Thoracic aorta endothelial cell (primary cell): ENCODE measurements around the gene GAPDH. TPM values are rescaled to one million over a fixed set of nuclear protein-coding genes. Genes with fewer than 3 reads are reported as not detected.
A peak's percentile ranks its signal among the peaks of the same experiment; 100 is the strongest.

Experiments used
- small RNA-seq: library from RNA; depleted of rRNA; stranded (forward); fragments of <200 nt; gene quantifications from one replicate; pipeline ENCODE3, GENCODE V24; 2012
- total RNA-seq: library from RNA; depleted of rRNA; stranded (reverse); fragments of >200 nt; gene quantifications from 2 replicates; pipeline ENCODE4 v1.2.3, GENCODE V29; 2012

GAPDH gene
- total RNA-seq: 6,676 and 6,710 TPM in 2 replicates

DNA sequence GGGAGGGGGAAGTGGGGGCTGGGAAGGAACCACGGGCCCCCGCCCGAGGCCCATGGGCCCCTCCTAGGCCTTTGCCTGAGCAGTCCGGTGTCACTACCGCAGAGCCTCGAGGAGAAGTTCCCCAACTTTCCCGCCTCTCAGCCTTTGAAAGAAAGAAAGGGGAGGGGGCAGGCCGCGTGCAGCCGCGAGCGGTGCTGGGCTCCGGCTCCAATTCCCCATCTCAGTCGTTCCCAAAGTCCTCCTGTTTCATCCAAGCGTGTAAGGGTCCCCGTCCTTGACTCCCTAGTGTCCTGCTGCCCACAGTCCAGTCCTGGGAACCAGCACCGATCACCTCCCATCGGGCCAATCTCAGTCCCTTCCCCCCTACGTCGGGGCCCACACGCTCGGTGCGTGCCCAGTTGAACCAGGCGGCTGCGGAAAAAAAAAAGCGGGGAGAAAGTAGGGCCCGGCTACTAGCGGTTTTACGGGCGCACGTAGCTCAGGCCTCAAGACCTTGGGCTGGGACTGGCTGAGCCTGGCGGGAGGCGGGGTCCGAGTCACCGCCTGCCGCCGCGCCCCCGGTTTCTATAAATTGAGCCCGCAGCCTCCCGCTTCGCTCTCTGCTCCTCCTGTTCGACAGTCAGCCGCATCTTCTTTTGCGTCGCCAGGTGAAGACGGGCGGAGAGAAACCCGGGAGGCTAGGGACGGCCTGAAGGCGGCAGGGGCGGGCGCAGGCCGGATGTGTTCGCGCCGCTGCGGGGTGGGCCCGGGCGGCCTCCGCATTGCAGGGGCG lies at the start of gene GAPDH:
Gene GAPDH, plus strand, starts transcription at position 595 of the 772 bp plus-strand sequence. CDS start 316 bp downstream, outside the sequence.

DNA sequence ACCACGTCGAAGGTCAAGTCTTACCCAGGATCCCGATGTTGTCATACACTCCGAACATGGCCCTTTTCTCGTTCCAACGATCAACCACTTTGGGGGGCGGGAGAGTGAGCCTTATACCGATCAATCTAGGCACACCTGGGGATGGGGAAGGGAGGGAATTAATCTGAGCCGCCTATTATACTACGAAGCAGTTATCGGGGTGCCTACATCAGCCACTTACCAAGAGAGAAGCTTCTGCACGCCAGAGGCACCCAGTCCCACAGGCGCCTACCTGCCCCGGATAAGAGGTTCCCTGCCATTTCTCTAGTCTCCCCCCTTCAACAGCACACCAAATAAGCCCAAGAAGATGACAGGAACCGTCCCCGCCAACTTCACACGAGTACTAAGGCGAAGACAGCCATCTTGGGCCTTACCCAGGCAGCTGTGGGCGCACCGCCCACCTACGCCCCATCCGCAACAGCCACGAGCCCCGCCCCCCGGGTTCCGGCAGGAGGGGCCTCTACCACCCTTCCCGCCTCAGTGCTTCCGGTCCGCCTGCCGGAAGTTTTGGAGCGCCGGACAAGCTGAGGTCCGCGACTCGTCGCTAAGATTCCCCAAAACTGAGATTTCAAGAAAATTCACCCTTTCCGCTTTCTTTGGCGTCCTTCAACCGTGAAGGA lies 41.4 kb upstream of the GAPDH start, which contains the start of gene MRPL51:
Gene MRPL51, minus strand, starts transcription at position 425 of the 659 bp plus-strand sequence. Its CDS starts 126 bp downstream, at position 299.

DNA sequence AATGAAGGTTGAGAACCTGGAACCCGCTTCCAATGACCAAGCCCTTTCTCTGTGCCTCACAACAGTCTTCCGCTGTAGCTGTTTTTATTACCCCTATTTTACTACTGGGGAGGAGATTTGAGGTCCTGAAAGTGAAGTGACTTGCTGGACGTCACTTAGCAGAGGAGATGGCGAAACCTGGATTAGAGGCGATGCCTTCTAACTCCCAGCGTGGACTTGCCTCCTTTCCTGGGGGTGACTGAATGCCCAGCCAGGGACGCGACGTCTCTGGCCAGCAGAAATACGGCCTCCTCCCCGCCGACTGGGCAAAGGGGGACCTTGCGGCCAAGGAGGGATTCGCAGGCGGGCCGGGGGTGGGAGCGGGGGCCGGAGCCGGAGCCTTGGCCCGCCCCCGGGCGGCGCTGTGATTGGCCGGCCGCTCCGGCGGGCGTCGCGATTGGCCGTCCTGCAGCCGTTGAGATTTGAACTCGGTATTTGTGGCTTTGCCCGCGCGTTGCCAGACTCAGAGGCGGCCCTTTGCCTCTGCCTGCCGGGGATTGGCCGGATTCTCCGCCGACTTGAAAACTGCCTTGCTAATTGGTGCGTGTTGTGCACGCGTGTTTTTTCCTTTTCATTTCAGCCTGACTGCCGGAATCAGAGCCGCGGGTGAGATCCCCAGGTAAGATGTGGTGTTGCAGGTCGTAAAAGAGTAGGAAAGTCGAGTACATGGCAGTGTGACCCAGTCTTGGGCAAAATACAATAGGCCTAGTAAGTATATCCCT lies 40.6 kb upstream of the GAPDH start, which contains the start of gene NCAPD2:
Gene NCAPD2, plus strand, starts transcription at position 606 of the 761 bp plus-strand sequence. CDS start 997 bp downstream, outside the sequence.

Small RNA genes within 50 kb of the gene (small RNA-seq; reads per million reads assigned to genes)
- gene SCARNA11: 31.5 reads per million, percentile 97 among the genes with 10 or more reads in this experiment

Other genes with a start within 250 kb of the GAPDH start
- gene PLEKHG6, start 223.8 kb upstream of the GAPDH start, total RNA-seq: 0.07 TPM in 1 of 2 replicates, not detected in the other
- 132 and 141 TPM in 2 replicates for gene TNFRSF1A, start 192.4 kb upstream of the GAPDH start, total RNA-seq
- 0.22 TPM in 1 of 2 replicates, not detected in the other for gene SCNN1A, start 159.0 kb upstream of the GAPDH start, total RNA-seq
- gene LTBR, start 150.4 kb upstream of the GAPDH start, total RNA-seq: 81.8 and 82.4 TPM in 2 replicates
- not detected in 2 replicates for gene CD27, start 89.6 kb upstream of the GAPDH start, total RNA-seq
- 5.5 and 8.3 TPM in 2 replicates for gene TAPBPL, start 82.5 kb upstream of the GAPDH start, total RNA-seq
- gene VAMP1, start 63.8 kb upstream of the GAPDH start, total RNA-seq: 2.4 and 2.9 TPM in 2 replicates
- 115 and 145 TPM in 2 replicates for gene MRPL51, start 41.3 kb upstream of the GAPDH start, total RNA-seq
- gene NCAPD2, start 40.4 kb upstream of the GAPDH start, total RNA-seq: 82.7 and 119 TPM in 2 replicates
- 6.3 and 7.6 TPM in 2 replicates for gene IFFO1, start 21.5 kb downstream of the GAPDH start, total RNA-seq
- 47.5 and 52.7 TPM in 2 replicates for gene NOP2, start 33.8 kb downstream of the GAPDH start, total RNA-seq
- gene CHD4, start 72.9 kb downstream of the GAPDH start, total RNA-seq: 222 and 230 TPM in 2 replicates
- gene LPAR5, start 101.4 kb downstream of the GAPDH start, total RNA-seq: 0.13 TPM in 1 of 2 replicates, not detected in the other
- 0.50 and 0.53 TPM in 2 replicates for gene ACRBP, start 112.9 kb downstream of the GAPDH start, total RNA-seq
- 30.1 and 35.0 TPM in 2 replicates for gene ING4, start 128.6 kb downstream of the GAPDH start, total RNA-seq
- gene ZNF384, start 154.9 kb downstream of the GAPDH start, total RNA-seq: 27.0 and 28.2 TPM in 2 replicates
- gene PIANP, start 166.3 kb downstream of the GAPDH start, total RNA-seq: 0.13 TPM in 1 of 2 replicates, not detected in the other
- 34.7 and 40.3 TPM in 2 replicates for gene COPS7A, start 189.5 kb downstream of the GAPDH start, total RNA-seq
- 89.4 and 97.4 TPM in 2 replicates for gene MLF2, start 218.6 kb downstream of the GAPDH start, total RNA-seq
- 98.0 and 103 TPM in 2 replicates for gene PTMS, start 231.8 kb downstream of the GAPDH start, total RNA-seq
- 0.13 and 0.14 TPM in 2 replicates for gene LAG3, start 238.0 kb downstream of the GAPDH start, total RNA-seq